ENCODE measurements around the gene SERAC1. TPM values are rescaled to one million over a fixed set of nuclear protein-coding genes. Genes with fewer than 3 reads are reported as not detected.

Gene SERAC1
- total RNA-seq, 2 experiments from 2014 or later: 1.4 to 2.5 TPM

DNA sequence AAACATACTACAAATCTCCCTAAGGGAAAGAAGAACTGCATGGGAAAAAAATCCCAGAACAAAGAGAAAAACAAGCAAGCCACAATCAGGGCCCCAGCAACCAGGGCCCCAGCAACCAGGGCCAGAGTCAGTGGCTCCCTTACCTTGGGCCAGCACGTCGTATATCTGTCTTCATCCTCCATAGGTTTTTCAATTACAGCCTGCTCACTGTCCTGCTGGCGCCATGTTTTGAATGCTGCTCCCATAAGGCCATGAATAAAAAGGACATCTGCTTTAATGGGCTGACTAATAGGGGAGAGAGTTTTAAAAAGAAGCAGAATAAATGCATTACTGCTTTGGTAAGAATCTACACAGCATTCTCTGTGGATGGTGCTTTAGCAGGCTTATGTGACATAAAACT, 49.2 kb downstream of the SERAC1 start:
- Mint-ChIP-seq H3K27ac (no peak overlapping the region), H3K27me3 (no peaks in the 10 kb centered on the region), H3K9me3 (no peaks in the 10 kb centered on the region), H3K36me3 (ENCODE audit: low read depth) (peaks cover 27% of the 10 kb centered on the region), H3K4me3 (no peak overlapping the region), H3K4me1 (ENCODE audit: low read depth) (no peaks in the 10 kb centered on the region)
- no peaks in the 10 kb centered on the region for H3K4me1 ChIP-seq (ENCODE audit: insufficient read depth, low read length)
- ATAC-seq (ENCODE audit: poor library complexity) (no peak), DNase-seq (no peak)
- TF ChIP-seq, protein P1, sequence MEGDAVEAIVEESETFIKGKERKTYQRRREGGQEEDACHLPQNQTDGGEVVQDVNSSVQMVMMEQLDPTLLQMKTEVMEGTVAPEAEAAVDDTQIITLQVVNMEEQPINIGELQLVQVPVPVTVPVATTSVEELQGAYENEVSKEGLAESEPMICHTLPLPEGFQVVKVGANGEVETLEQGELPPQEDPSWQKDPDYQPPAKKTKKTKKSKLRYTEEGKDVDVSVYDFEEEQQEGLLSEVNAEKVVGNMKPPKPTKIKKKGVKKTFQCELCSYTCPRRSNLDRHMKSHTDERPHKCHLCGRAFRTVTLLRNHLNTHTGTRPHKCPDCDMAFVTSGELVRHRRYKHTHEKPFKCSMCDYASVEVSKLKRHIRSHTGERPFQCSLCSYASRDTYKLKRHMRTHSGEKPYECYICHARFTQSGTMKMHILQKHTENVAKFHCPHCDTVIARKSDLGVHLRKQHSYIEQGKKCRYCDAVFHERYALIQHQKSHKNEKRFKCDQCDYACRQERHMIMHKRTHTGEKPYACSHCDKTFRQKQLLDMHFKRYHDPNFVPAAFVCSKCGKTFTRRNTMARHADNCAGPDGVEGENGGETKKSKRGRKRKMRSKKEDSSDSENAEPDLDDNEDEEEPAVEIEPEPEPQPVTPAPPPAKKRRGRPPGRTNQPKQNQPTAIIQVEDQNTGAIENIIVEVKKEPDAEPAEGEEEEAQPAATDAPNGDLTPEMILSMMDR (IDR thresholded peaks at IDR 0.05): no peak
- no peak overlapping the region for H3K27ac ChIP-seq (ENCODE audit: low read depth in 1 of 2, low read length in 2 of 2)
- CTCF ChIA-PET: no interaction called here
- H3K36me3 ChIP-seq (ENCODE audit: insufficient read depth, low read length): peaks cover 5% of the 10 kb centered on the region
- no peaks in the 10 kb centered on the region for H3K9me3 ChIP-seq (ENCODE audit: control insufficient read depth in 1 of 2, insufficient read depth in 1 of 2, low read length in 2 of 2)
- intact Hi-C loops (cut with DNase I, micrococcal nuclease): no loop called here
- H3K4me3 ChIP-seq (ENCODE audit: low read length): no peak overlapping the region
- POLR2A ChIA-PET: no interaction called here
- no peaks in the 10 kb centered on the region for H3K27me3 ChIP-seq (ENCODE audit: control insufficient read depth in 1 of 2, insufficient read depth in 2 of 2, low read length in 2 of 2)

DNA sequence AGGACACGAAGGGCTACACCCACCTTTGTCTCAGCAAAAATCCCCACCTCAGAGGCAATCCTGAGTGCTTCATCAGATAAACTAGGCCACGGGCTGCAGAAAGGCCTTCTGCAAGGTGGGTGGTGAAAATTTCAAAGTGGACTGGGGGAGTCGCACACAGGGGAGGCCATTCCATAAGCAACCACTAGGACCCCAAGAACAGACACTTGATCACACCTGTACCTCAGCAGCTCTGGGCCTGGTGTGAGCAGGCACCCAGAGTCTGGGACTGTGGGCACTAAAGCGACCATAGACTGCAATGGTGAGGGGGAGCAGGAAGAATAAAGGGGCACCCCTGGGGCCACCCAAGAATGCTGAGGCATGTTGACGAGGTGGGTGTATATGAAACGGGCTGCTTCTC, 52.6 kb downstream of the SERAC1 start:
- intact Hi-C loops (cut with DNase I, micrococcal nuclease): no loop called here
- ChIA-PET POLR2A (no interaction called here), CTCF (no interaction called here)
- H3K9me3 ChIP-seq (ENCODE audit: control insufficient read depth in 1 of 2, insufficient read depth in 1 of 2, low read length in 2 of 2): no peaks in the 10 kb centered on the region
- no peak overlapping the region for H3K27ac ChIP-seq (ENCODE audit: low read depth in 1 of 2, low read length in 2 of 2)
- no peaks in the 10 kb centered on the region for H3K9me3 Mint-ChIP-seq
- TF ChIP-seq, protein P1 (IDR thresholded peaks at IDR 0.05): no peak
- H3K36me3 ChIP-seq (ENCODE audit: insufficient read depth, low read length): no peaks in the 10 kb centered on the region
- no peak for DNase-seq
- H3K27me3 ChIP-seq (ENCODE audit: control insufficient read depth in 1 of 2, insufficient read depth in 2 of 2, low read length in 2 of 2): no peaks in the 10 kb centered on the region
- H3K4me3 Mint-ChIP-seq: no peak overlapping the region
- no peaks in the 10 kb centered on the region for H3K4me1 Mint-ChIP-seq (ENCODE audit: low read depth)
- H3K4me1 ChIP-seq (ENCODE audit: insufficient read depth, low read length): no peaks in the 10 kb centered on the region
- H3K27ac Mint-ChIP-seq: no peak overlapping the region
- ATAC-seq (ENCODE audit: poor library complexity): no peak
- no peak overlapping the region for H3K4me3 ChIP-seq (ENCODE audit: low read length)
- no peaks in the 10 kb centered on the region for H3K27me3 Mint-ChIP-seq
- H3K36me3 Mint-ChIP-seq (ENCODE audit: low read depth): peaks cover 21% of the 10 kb centered on the region

DNA sequence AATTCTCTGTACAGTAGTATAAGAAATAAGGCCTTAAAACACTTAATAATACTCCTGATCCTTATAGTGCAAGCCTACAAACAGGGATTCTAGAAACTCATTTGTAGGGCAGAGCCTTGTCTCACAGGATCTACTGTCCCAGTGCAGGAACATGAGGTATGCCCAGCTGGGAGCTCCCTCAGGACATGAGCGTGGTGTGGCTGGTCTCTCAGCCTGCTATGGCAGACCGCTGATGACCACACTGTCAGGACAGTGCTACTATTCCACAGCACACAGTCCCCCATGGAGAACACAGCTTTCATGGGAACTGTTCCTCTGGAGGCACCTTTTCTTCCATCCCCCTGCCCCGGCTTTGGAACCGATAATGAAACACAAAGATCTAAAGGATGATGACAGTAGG, 53.0 kb downstream of the SERAC1 start:
- Histone ChIP-seq H3K36me3 (ENCODE audit: insufficient read depth, low read length) (no peaks in the 10 kb centered on the region), H3K9me3 (ENCODE audit: control insufficient read depth in 1 of 2, insufficient read depth in 1 of 2, low read length in 2 of 2) (no peaks in the 10 kb centered on the region), H3K4me3 (ENCODE audit: low read length) (no peak overlapping the region), H3K27me3 (ENCODE audit: control insufficient read depth in 1 of 2, insufficient read depth in 2 of 2, low read length in 2 of 2) (no peaks in the 10 kb centered on the region), H3K27ac (ENCODE audit: low read depth in 1 of 2, low read length in 2 of 2) (no peak overlapping the region), H3K4me1 (ENCODE audit: insufficient read depth, low read length) (no peaks in the 10 kb centered on the region)
- no peak for ATAC-seq (ENCODE audit: poor library complexity)
- Mint-ChIP-seq H3K27me3 (no peaks in the 10 kb centered on the region), H3K27ac (no peak overlapping the region), H3K9me3 (no peaks in the 10 kb centered on the region), H3K4me3 (no peak overlapping the region), H3K4me1 (ENCODE audit: low read depth) (no peaks in the 10 kb centered on the region), H3K36me3 (ENCODE audit: low read depth) (peaks cover 21% of the 10 kb centered on the region)
- DNase-seq: no peak
- CTCF ChIA-PET: no interaction called here
- TF ChIP-seq, protein P1 (IDR thresholded peaks at IDR 0.05): no peak
- intact Hi-C loops (cut with DNase I, micrococcal nuclease): no loop called here
- POLR2A ChIA-PET: no interaction called here

Measured in CD4-positive, alpha-beta T cell (primary cell).